ENCODE data around the gene MEGF11.

Gene MEGF11

GRCh38 chr15:65930134-65930533 is 323.4 kb downstream of the MEGF11 start:
- H3K27ac ChIP-seq (ENCODE audit: extremely low read depth, low read depth, low read length), result no peak overlapping the region
- H3K9me3 ChIP-seq (ENCODE audit: control insufficient read depth, insufficient read depth, low read depth, low read length), result no peaks in the 10 kb centered on the region
- no peak overlapping the region for H3K4me3 ChIP-seq (ENCODE audit: low read depth, low read length)
- CTCF ChIA-PET, result interaction anchor here (1.0 kb wide), 1 partner anchor 318 kb away, joined by 3 read pairs; no protein-coding TSS in a partner anchor
- POLR2A ChIA-PET, result no interaction called here
- TF ChIP-seq GLI4 (tag by site-specific recombination; IDR thresholded peaks at IDR 0.05) (no peak), GLIS1 (tag by site-specific recombination; IDR thresholded peaks at IDR 0.05) (peak; percentile 18; the same call in 1 of the 2 replicates), ZNF514 (tag by site-specific recombination; IDR thresholded peaks at IDR 0.05) (no peak)
- no peaks in the 10 kb centered on the region for H3K4me1 ChIP-seq (ENCODE audit: control insufficient read depth, insufficient read depth, low read length)
- H3K36me3 ChIP-seq (ENCODE audit: control insufficient read depth in 2 of 2, insufficient read depth in 1 of 2, low read length in 2 of 2), result no peaks in the 10 kb centered on the region

GRCh38 chr15:65929573-65929972 is 324.0 kb downstream of the MEGF11 start:
- ChIA-PET POLR2A (no interaction called here), CTCF (interaction anchor here (1.0 kb wide), 1 partner anchor 317 kb away, joined by 3 read pairs; no protein-coding TSS in a partner anchor)
- no peaks in the 10 kb centered on the region for H3K4me1 ChIP-seq (ENCODE audit: control insufficient read depth, insufficient read depth, low read length)
- TF ChIP-seq AEBP2 (tag by site-specific recombination; IDR thresholded peaks at IDR 0.05; ENCODE audit: borderline replicate concordance) (no peak), ZNF366 (tag by site-specific recombination; conservative IDR thresholded peaks at IDR 0.05) (no peak), ZNF664 (tag by site-specific recombination; IDR thresholded peaks at IDR 0.05) (no peak), ZNF585B (tag by site-specific recombination; IDR thresholded peaks at IDR 0.05) (no peak), ZNF335 (tag by site-specific recombination; conservative IDR thresholded peaks at IDR 0.05) (no peak), ZNF544 (tag by site-specific recombination; IDR thresholded peaks at IDR 0.05) (no peak), BCL11A (tag by site-specific recombination; IDR thresholded peaks at IDR 0.05; ENCODE audit: low read depth) (no peak), PRDM6 (tag by site-specific recombination; IDR thresholded peaks at IDR 0.05) (no peak), ZBTB8A (tag by site-specific recombination; IDR thresholded peaks at IDR 0.05) (no peak), YY2 (tag by site-specific recombination; IDR thresholded peaks at IDR 0.05) (no peak)
- no peaks in the 10 kb centered on the region for H3K36me3 ChIP-seq (ENCODE audit: control insufficient read depth in 2 of 2, insufficient read depth in 1 of 2, low read length in 2 of 2)
- no peak overlapping the region for H3K4me3 ChIP-seq (ENCODE audit: low read depth, low read length)
- no peaks in the 10 kb centered on the region for H3K9me3 ChIP-seq (ENCODE audit: control insufficient read depth, insufficient read depth, low read depth, low read length)
- H3K27ac ChIP-seq (ENCODE audit: extremely low read depth, low read depth, low read length), result no peak overlapping the region

- ChIA-PET POLR2A (no interaction called here), CTCF (interaction anchor here (1.2 kb wide), 1 partner anchor 289 kb away, joined by 3 read pairs; no protein-coding TSS in a partner anchor)
- H3K9me3 ChIP-seq (ENCODE audit: control insufficient read depth, insufficient read depth, low read depth, low read length), result no peaks in the 10 kb centered on the region
- no peaks in the 10 kb centered on the region for H3K36me3 ChIP-seq (ENCODE audit: control insufficient read depth in 2 of 2, insufficient read depth in 1 of 2, low read length in 2 of 2)
- no peaks in the 10 kb centered on the region for H3K4me1 ChIP-seq (ENCODE audit: control insufficient read depth, insufficient read depth, low read length)
- TF ChIP-seq ZNF324 (tag by site-specific recombination; IDR thresholded peaks at IDR 0.05) (no peak), ZNF623 (tag by site-specific recombination; IDR thresholded peaks at IDR 0.05) (peak; percentile 75), CTCF (tag by site-specific recombination; IDR thresholded peaks at IDR 0.05) (0 out of 2 replicates have a peak, but pooled peaks have one; percentile 37)
- no peak overlapping the region for H3K27ac ChIP-seq (ENCODE audit: extremely low read depth, low read depth, low read length)
- no peak overlapping the region for H3K4me3 ChIP-seq (ENCODE audit: low read depth, low read length)
Measured at GRCh38 chr15:65927545-65927944, 326.0 kb downstream of the MEGF11 start.
